Esophagus muscularis mucosa (tissue), 4 donors: ENCODE results near the gene BCKDHB.

Experiments
- EP300 ChIP-seq: sonication (generic); formaldehyde crosslinking; IDR thresholded peaks from one replicate; pipeline ENCODE4 v1.6.1; 2017; ENCODE audit warnings: antibody characterized with exemption
- POLR2A ChIP-seq: fragments of 450-650 bp; IDR thresholded peaks from one replicate; pipeline ENCODE4 v1.6.1; 2017; ENCODE audit warnings: antibody characterized with exemption, moderate library complexity, mild to moderate bottlenecking, low read depth
- TF ChIP-seq, protein P1 (sequence below), 3 experiments: fragments of 200-600 bp in 2 of 3; fragments of 450-650 bp in 1 of 3; sonication (generic) in 2 of 3; IDR thresholded peaks; one replicate each; pipeline ENCODE4 v1.5.1; 2017 to 2019; ENCODE audit warnings: antibody characterized with exemption in 3 of 3, mild to moderate bottlenecking in 2 of 3, moderate library complexity in 1 of 3

DNA sequence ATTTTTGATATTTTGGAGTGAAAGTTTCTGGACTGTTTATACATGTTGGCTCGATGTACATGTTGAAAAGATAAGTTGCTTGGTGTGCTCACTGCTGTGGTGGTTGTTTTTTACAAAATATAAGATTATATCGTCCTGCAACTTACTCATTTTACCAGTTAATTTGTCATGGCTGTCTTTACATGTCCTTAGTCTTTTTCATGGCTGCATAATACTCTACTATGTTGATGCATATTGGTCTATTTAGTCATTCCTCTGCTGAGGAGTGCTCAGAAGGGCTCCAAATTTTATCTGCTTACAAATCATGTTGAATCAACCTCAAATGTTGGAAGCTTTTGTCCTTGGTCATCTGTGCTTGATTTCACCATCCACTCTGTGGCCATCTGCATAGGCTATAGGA is 164.6 kb downstream of the BCKDHB start:
- TF ChIP-seq, protein P1, sequence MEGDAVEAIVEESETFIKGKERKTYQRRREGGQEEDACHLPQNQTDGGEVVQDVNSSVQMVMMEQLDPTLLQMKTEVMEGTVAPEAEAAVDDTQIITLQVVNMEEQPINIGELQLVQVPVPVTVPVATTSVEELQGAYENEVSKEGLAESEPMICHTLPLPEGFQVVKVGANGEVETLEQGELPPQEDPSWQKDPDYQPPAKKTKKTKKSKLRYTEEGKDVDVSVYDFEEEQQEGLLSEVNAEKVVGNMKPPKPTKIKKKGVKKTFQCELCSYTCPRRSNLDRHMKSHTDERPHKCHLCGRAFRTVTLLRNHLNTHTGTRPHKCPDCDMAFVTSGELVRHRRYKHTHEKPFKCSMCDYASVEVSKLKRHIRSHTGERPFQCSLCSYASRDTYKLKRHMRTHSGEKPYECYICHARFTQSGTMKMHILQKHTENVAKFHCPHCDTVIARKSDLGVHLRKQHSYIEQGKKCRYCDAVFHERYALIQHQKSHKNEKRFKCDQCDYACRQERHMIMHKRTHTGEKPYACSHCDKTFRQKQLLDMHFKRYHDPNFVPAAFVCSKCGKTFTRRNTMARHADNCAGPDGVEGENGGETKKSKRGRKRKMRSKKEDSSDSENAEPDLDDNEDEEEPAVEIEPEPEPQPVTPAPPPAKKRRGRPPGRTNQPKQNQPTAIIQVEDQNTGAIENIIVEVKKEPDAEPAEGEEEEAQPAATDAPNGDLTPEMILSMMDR (IDR thresholded peaks at IDR 0.05) = no peak
- TF ChIP-seq POLR2A = no peak
- TF ChIP-seq EP300 = no peak
